Adrenal gland (tissue), 12 donors: ENCODE measurements around the gene DEPP1. TPM values are rescaled to one million over a fixed set of nuclear protein-coding genes. Genes with fewer than 3 reads are reported as not detected.
A peak's percentile ranks its signal among the peaks of the same experiment; 100 is the strongest.

Experiments used
- DNase-seq, 7 donors: peaks; one replicate each; pipeline ENCODE4 v3.0.0-alpha.2; 2019 to 2020
- H3K27ac ChIP-seq, 5 donors: fragments of 200-600 bp; sonication (generic) in 4 of 5; 1 replicate in 3 of 5; 2 replicates in 2 of 5; pipeline versions ENCODE4 v1.5.1 to v1.8.0; 2016 to 2020; ENCODE audit warnings: mild to moderate bottlenecking in 1 of 5
- H3K27me3 ChIP-seq: fragments of 200-600 bp; 2 replicates; pipeline ENCODE4 v1.8.0; 2021
- H3K36me3 ChIP-seq, 2 donors: fragments of 200-600 bp; replicated peaks in 1 of 2; 1 replicate in 1 of 2; 2 replicates in 1 of 2; pipeline versions ENCODE4 v1.5.1 to v1.8.0; 2018 to 2022
- H3K4me1 ChIP-seq, 2 donors: fragments of 200-600 bp; replicated peaks in 1 of 2; 1 replicate in 1 of 2; 2 replicates in 1 of 2; pipeline versions ENCODE4 v1.5.1 to v1.8.0; 2018 to 2021
- H3K4me3 ChIP-seq, 4 donors: fragments of 200-600 bp; sonication (generic) in 3 of 4; one replicate each; pipeline ENCODE4 v1.5.1; 2016 to 2018
- H3K9me3 ChIP-seq, 3 donors: fragments of 200-600 bp; sonication (generic) in 1 of 3; replicated peaks in 1 of 3; 1 replicate in 2 of 3; 2 replicates in 1 of 3; pipeline versions ENCODE4 v1.5.1 to v1.8.0; 2016 to 2021
- CTCF ChIP-seq, 6 experiments: fragments of 450-650 bp in 4 of 6; fragments of 200-600 bp in 2 of 6; sonication (generic) in 1 of 6; IDR thresholded peaks; 1 replicate in 5 of 6; 2 replicates in 1 of 6; pipeline versions ENCODE4 v1.5.1 to v1.8.0; 2016 to 2021; ENCODE audit warnings: antibody characterized with exemption in 6 of 6, mild to moderate bottlenecking in 2 of 6, moderate library complexity in 1 of 6
- POLR2A ChIP-seq, 2 donors: fragments of 450-650 bp; IDR thresholded peaks; one replicate each; pipeline ENCODE4 v1.6.1; 2017; ENCODE audit warnings: antibody characterized with exemption in 2 of 2, mild to moderate bottlenecking in 2 of 2, moderate library complexity in 1 of 2
- WGBS, 4 donors: extraction: QIAGEN DNeasy Blood & Tissue Kit in 2 of 4; methylation state at CpG; one replicate each; pipeline versions ENCODE4 v1.1.5 to v1.1.7; 2013 to 2017; 5-methylcytosine and 5-hydroxymethylcytosine counted together
- intact Hi-C, 2 donors: fragments of 100-400 bp; cut with DNase I; formaldehyde crosslinking; loops; one replicate each; pipeline versions ENCODE4 v1.14.1 to v1.15.0; 2022 to 2023
- polyA plus RNA-seq, 3 donors: library from polyadenylated mRNA; stranded (reverse); fragments of 200-250 nt in 2 of 3; fragments of 350-450 nt in 1 of 3; fragmentation: Illumina TruSeq in 1 of 3; extraction: RNeasy Lipid Tissue Mini Kit (QIAGEN cat#74804) in 1 of 3; gene quantifications; one replicate each; pipeline ENCODE4 v1.2.3, GENCODE V29; 2013 to 2014
- total RNA-seq, 9 donors: library from RNA; depleted of rRNA in 4 of 9; stranded (reverse); fragments of >200 nt in 4 of 9; fragments of 120-200 nt in 1 of 9; fragmentation: NEBNext Ultra II Directional in 1 of 9; extraction: Animal tissue kit (Norgen Biotek cat#: 25700) in 1 of 9; gene quantifications; one replicate each; pipeline versions ENCODE4 v1.1.0 to v1.2.4, GENCODE V29; 2013 to 2023
- donor health status: healthy with polysubstance abuse.
- donor health status: Bipolar disorder and iron deficiency.
- donor health status: DM: yes; HTN: yes; CAD: no.
- donor health status: DM: no; HTN: no; CAD: no.
- donor health status: DM: no; HTN: no; CAD: no.
- donor health status: DM: yes; HTN: yes; CAD: no.

DEPP1 gene
- total and polyA plus RNA-seq, 12 donors: 7.4 to 179 (median 53.9) TPM

- peaks cover 8 to 49% of the 10 kb centered on the region in 2 donors for H3K4me1 ChIP-seq
- no peak overlapping the region for H3K4me3 ChIP-seq
- intact Hi-C loops: no loop called here
These were observed 9.9 kb downstream of the DEPP1 start for GRCh38 chr10:44968500-44969400.

GRCh38 chr10:44968091-44968490, 10.5 kb downstream of the DEPP1 start:
- intact Hi-C loops: no loop called here
- no peak overlapping the region for H3K4me3 ChIP-seq
- H3K36me3 ChIP-seq: peaks cover 0 to 13% of the 10 kb centered on the region in 2 donors
- peak in 6 of 7 donors; percentile 47 to 75 (median 63) for DNase-seq
- peaks cover 8 to 49% of the 10 kb centered on the region in 2 donors for H3K4me1 ChIP-seq
- peak overlapping the region in 3 of 5 donors; percentile 41 to 80 (median 79) for H3K27ac ChIP-seq
- no peaks in the 10 kb centered on the region for H3K9me3 ChIP-seq
- 36 to 64% (median 51%) methylated on average over 3 of the region's 3 CpGs for WGBS, 4 donors
- TF ChIP-seq POLR2A (IDR thresholded peaks at IDR 0.05) (no peak), CTCF (IDR thresholded peaks at IDR 0.05) (no peak)
- no peaks in the 10 kb centered on the region for H3K27me3 ChIP-seq

More at GRCh38 chr10:44968500-44969400, 9.9 kb downstream of the DEPP1 start:
- H3K36me3 ChIP-seq: peaks cover 0 to 13% of the 10 kb centered on the region in 2 donors
- no peaks in the 10 kb centered on the region for H3K9me3 ChIP-seq
- TF ChIP-seq POLR2A (IDR thresholded peaks at IDR 0.05) (no peak), CTCF (IDR thresholded peaks at IDR 0.05) (no peak)
- H3K27me3 ChIP-seq: no peaks in the 10 kb centered on the region
- WGBS, 4 donors: 71 to 76% (median 74%) methylated on average over 10 to 11 of the region's 11 CpGs
- H3K27ac ChIP-seq: peak overlapping the region in 2 of 5 donors; percentile 79 to 80
- no peak for DNase-seq

GRCh38 chr10:44967616-44968015, 11.0 kb downstream of the DEPP1 start:
- H3K36me3 ChIP-seq: peaks cover 0 to 13% of the 10 kb centered on the region in 2 donors
- H3K9me3 ChIP-seq: no peaks in the 10 kb centered on the region
- no peaks in the 10 kb centered on the region for H3K27me3 ChIP-seq
- no peak for TF ChIP-seq CTCF (IDR thresholded peaks at IDR 0.05)
- no peak for TF ChIP-seq POLR2A (IDR thresholded peaks at IDR 0.05)
- WGBS, 4 donors: 70 to 90% (median 80%) methylated on average over 4 of the region's 4 CpGs
- H3K4me1 ChIP-seq: peaks cover 8 to 49% of the 10 kb centered on the region in 2 donors
- peak in 4 of 7 donors; percentile 27 to 54 (median 36) for DNase-seq
- H3K4me3 ChIP-seq: no peak overlapping the region
- peak overlapping the region in 3 of 5 donors; percentile 41 to 80 (median 79) for H3K27ac ChIP-seq
- intact Hi-C loops: no loop called here

- Histone ChIP-seq H3K4me1 (peaks cover 8 to 49% of the 10 kb centered on the region in 2 donors), H3K27ac (peak overlapping the region in 2 of 5 donors; percentile 79 to 80), H3K27me3 (no peaks in the 10 kb centered on the region), H3K4me3 (no peak overlapping the region), H3K36me3 (peaks cover 0 to 10% of the 10 kb centered on the region in 2 donors), H3K9me3 (no peaks in the 10 kb centered on the region)
- TF ChIP-seq CTCF (IDR thresholded peaks at IDR 0.05): peak in 3 of 6 experiments; percentile 10 to 32 (median 12)
- no peak for TF ChIP-seq POLR2A (IDR thresholded peaks at IDR 0.05)
- WGBS, 4 donors: 82 to 90% (median 83%) methylated on average over 5 to 8 of the region's 8 CpGs
- peak in 3 of 7 donors; percentile 11 to 42 (median 18) for DNase-seq
- intact Hi-C loops: no loop called here
These were observed 11.6 kb downstream of the DEPP1 start for GRCh38 chr10:44966816-44967509.
